GM13977 (cell line): Measurements from ENCODE around the gene SYPL2.

ENCODE experiments used
- DNase-seq: peaks from one replicate; pipeline ENCODE4 v3.0.0; 2012; ENCODE audit warnings: low spot score
- in situ Hi-C: fragments of 300-500 bp; cut with MboI; formaldehyde crosslinking; loops from one replicate; pipeline ENCODE4 v1.12.0; 2022; ENCODE audit warnings: low sequenced_read_pairs, low pct_unique_long_range_greater_than_20kb, mixed read lengths, inconsistent platforms; ENCODE audit not compliant: unreplicated experiment
- TF ChIP-seq, protein P1 (sequence below): IDR thresholded peaks from 2 replicates; pipeline ENCODE4 v1.5.1; 2012; ENCODE audit warnings: mild to moderate bottlenecking, control low read depth; ENCODE audit not compliant: insufficient read depth; ENCODE audit errors: extremely low read depth, missing control alignments

The SYPL2 gene

GRCh38 chr1:109490029-109490933 lies 23.9 kb downstream of the SYPL2 start:
- TF ChIP-seq, protein P1, sequence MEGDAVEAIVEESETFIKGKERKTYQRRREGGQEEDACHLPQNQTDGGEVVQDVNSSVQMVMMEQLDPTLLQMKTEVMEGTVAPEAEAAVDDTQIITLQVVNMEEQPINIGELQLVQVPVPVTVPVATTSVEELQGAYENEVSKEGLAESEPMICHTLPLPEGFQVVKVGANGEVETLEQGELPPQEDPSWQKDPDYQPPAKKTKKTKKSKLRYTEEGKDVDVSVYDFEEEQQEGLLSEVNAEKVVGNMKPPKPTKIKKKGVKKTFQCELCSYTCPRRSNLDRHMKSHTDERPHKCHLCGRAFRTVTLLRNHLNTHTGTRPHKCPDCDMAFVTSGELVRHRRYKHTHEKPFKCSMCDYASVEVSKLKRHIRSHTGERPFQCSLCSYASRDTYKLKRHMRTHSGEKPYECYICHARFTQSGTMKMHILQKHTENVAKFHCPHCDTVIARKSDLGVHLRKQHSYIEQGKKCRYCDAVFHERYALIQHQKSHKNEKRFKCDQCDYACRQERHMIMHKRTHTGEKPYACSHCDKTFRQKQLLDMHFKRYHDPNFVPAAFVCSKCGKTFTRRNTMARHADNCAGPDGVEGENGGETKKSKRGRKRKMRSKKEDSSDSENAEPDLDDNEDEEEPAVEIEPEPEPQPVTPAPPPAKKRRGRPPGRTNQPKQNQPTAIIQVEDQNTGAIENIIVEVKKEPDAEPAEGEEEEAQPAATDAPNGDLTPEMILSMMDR = peak; percentile 82
- in situ Hi-C loops = loop anchor here (5.0 kb wide), 1 partner anchor 42 kb away; no protein-coding TSS in a partner anchor
- peak; percentile 74 for DNase-seq

DNA sequence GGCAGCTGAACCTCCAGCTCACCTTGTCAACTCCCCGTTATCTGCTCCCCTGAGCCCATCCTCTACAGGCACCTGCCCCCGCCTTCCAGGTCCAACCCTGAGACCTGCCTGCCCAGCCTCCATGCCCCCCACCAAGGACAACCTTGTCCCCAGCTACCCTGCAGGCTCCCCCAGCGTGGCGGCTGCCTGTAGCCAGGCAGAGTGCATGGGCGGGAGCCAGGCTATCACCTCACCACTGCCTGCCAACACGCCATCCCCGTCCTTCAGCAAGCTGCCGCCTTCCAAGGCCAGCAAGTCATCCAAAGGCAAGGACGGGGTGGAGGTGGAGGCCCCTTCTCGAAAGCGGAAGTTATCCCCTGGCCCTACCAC lies 24.6 kb downstream of the SYPL2 start:
- no peak for DNase-seq
- in situ Hi-C loops = loop anchor here (5.0 kb wide), 1 partner anchor 41 kb away; no protein-coding TSS in a partner anchor
- TF ChIP-seq, protein P1 = no peak

GRCh38 chr1:109491372-109491771 lies 25.0 kb downstream of the SYPL2 start:
- no peak for DNase-seq
- in situ Hi-C loops = loop anchor here (5.0 kb wide), 1 partner anchor 41 kb away; no protein-coding TSS in a partner anchor
- TF ChIP-seq, protein P1 = no peak

GRCh38 chr1:109492779-109493178 lies 26.4 kb downstream of the SYPL2 start:
- no peak for DNase-seq
- TF ChIP-seq, protein P1 = no peak
- in situ Hi-C loops = loop anchor here (5.0 kb wide), 1 partner anchor 40 kb away; no protein-coding TSS in a partner anchor

GRCh38 chr1:109493227-109493626 lies 26.9 kb downstream of the SYPL2 start:
- in situ Hi-C loops = loop anchor here (5.0 kb wide), 1 partner anchor 39 kb away; no protein-coding TSS in a partner anchor

DNA sequence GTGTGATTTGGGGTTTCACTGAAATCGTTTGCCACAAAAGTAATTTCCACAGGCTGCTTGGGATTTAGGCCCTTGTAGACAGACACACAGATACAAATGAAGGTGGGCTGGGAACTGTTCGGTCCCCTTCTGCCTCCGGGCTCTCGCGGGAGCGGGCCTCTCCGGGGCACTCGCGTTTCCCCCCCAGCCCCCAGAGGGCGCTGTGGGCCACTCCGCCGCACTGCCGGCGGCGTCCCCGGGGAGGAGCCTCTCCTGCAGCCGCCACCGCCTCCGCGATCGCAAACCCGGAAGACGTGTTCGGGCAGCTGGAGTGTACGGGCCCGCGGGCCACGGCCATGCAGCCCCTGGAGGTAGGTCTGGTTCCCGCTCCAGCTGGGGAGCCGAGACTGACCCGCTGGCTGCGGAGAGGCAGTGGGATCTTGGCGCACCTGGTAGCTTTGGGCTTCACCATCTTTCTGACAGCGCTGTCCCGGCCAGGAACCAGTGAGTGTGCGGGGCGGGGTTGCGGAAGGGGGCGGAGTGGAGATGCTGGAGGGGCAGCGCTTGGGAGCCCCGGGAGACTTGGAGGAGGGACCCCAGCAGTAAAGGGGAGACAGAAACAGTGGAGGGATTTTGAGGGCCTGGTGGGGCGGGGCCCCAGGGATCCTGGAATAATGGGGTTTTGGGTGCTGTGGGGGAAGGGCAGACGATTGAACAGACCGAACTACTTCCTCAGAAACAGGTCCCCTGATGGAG lies 27.6 kb downstream of the SYPL2 start, which contains the start of gene CYB561D1:
CYB561D1 (plus strand) TSS at position 290 of the 735 bp plus-strand sequence; CDS start at position 336, 46 bp downstream.
- in situ Hi-C loops = loop anchor here (5.0 kb wide), 1 partner anchor 38 kb away; no protein-coding TSS in a partner anchor
- DNase-seq = peak; percentile 93
- TF ChIP-seq, protein P1 = peak; percentile 94

More at GRCh38 chr1:109493227-109493626, 26.9 kb downstream of the SYPL2 start:
- TF ChIP-seq, protein P1 = no peak
- no peak for DNase-seq
